HTR-8/SVneo (cell line): Measurements from ENCODE around the gene ABR.
"Not testable (repeated sequence)": the region's sequence is repeated elsewhere in the genome, so short reads cannot be mapped to it uniquely, and the experiment has no call there.

Source experiments
- DNase-seq: peaks from one replicate; pipeline ENCODE4 v3.0.0; 2011; ENCODE audit warnings: low spot score, mixed read lengths; ENCODE audit not compliant: insufficient read length
- FAIRE-seq: peaks from 2 replicates; lab custom pipeline; 2011; peaks lifted over from hg19 to GRCh38; lab: Jason Lieb, UNC

The ABR gene

GRCh38 chr17:1203111-1203966, 23.6 kb upstream of the ABR start:
- FAIRE-seq (no peak), DNase-seq (peak; percentile 67)

- DNase-seq (no peak), FAIRE-seq (no peak)
Measured at GRCh38 chr17:1202291-1202690, 22.5 kb upstream of the ABR start.

GRCh38 chr17:1201132-1201702, 21.4 kb upstream of the ABR start:
- no peak for DNase-seq
- FAIRE-seq, result no peak

- not testable (repeated sequence) for DNase-seq, FAIRE-seq
Measured at GRCh38 chr17:1199271-1199743, 19.5 kb upstream of the ABR start.

- DNase-seq, result no peak
- FAIRE-seq, result no peak
Measured at GRCh38 chr17:1197781-1198490, 18.2 kb upstream of the ABR start.

- no peak for FAIRE-seq
Measured at GRCh38 chr17:1197379-1197778, 17.6 kb upstream of the ABR start.

GRCh38 chr17:1196946-1197345, 17.2 kb upstream of the ABR start:
- DNase-seq (no peak), FAIRE-seq (no peak)

More at GRCh38 chr17:1197379-1197778, 17.6 kb upstream of the ABR start:
- no peak for DNase-seq

- DNase-seq, result no peak
Measured at GRCh38 chr17:1192911-1193699, 13.3 kb upstream of the ABR start.

GRCh38 chr17:1190751-1191331, 11.1 kb upstream of the ABR start:
- peak; percentile 72 for FAIRE-seq
- peak; percentile 79 for DNase-seq

More at GRCh38 chr17:1192911-1193699, 13.3 kb upstream of the ABR start:
- no peak for FAIRE-seq

- DNase-seq (no peak), FAIRE-seq (no peak)
Measured at GRCh38 chr17:1188812-1189504, 9.2 kb upstream of the ABR start.

GRCh38 chr17:1186923-1187771, 7.4 kb upstream of the ABR start:
- FAIRE-seq, result peak; percentile 59
- peak; percentile 93 for DNase-seq

GRCh38 chr17:1186214-1186820, 6.5 kb upstream of the ABR start:
- FAIRE-seq, result no peak
- DNase-seq, result no peak

GRCh38 chr17:1183171-1183873, 3.5 kb upstream of the ABR start:
- DNase-seq, result no peak
- no peak for FAIRE-seq

- DNase-seq (no peak), FAIRE-seq (no peak)
Measured at GRCh38 chr17:1182811-1183170, 3.0 kb upstream of the ABR start.

GRCh38 chr17:1181753-1182137, 2.0 kb upstream of the ABR start:
- DNase-seq, result no peak
- FAIRE-seq, result no peak

GRCh38 chr17:1180958-1181752, 1.4 kb upstream of the ABR start:
- FAIRE-seq (peak; percentile 48), DNase-seq (no peak)
